SH-SY5Y (cell line): ENCODE measurements around the gene TRIO.

Source experiments
- GATA2 ChIP-seq: IDR thresholded peaks from 2 replicates; pipeline ENCODE4 v1.6.1; 2011; ENCODE audit warnings: mild to moderate bottlenecking, low read depth, low read length
- GATA3 ChIP-seq: IDR thresholded peaks from 2 replicates; pipeline ENCODE4 v1.6.1; 2011; ENCODE audit warnings: low read depth, mild to moderate bottlenecking, low read length, moderate library complexity

GRCh38 chr5:14406554-14406849 lies 263.4 kb downstream of the TRIO start:
- TF ChIP-seq GATA2 (no peak), GATA3 (no peak)
